B cell (primary cell): ENCODE results near the gene PLPP4.

Experiments
- CTCF ChIP-seq: fragments of 200-600 bp; IDR thresholded peaks from one replicate; pipeline ENCODE4 v1.8.0; 2022; ENCODE audit warnings: antibody characterized with exemption, mild to moderate bottlenecking
- EZH2 ChIP-seq: IDR thresholded peaks from 2 replicates; pipeline ENCODE4 v1.6.1; 2012; ENCODE audit warnings: borderline replicate concordance, low read depth, mild to moderate bottlenecking, moderate library complexity, low read length; ENCODE audit not compliant: insufficient read depth, poor library complexity, severe bottlenecking

GRCh38 chr10:120507651-120508050, 50.6 kb downstream of the PLPP4 start:
- TF ChIP-seq CTCF (no peak), EZH2 (no peak)
